Smooth muscle cell (in vitro differentiated cells): Measurements from ENCODE around the gene DENND1B. TPM values are rescaled to one million over a fixed set of nuclear protein-coding genes. Genes with fewer than 3 reads are reported as not detected.

Source experiments
- DNase-seq: peaks from one replicate; lab custom pipeline; 2025; ENCODE audit not compliant: unreplicated experiment; lab: John Stamatoyannopoulos, UW
- H2AFZ ChIP-seq: fragments of 200-600 bp; sonication (generic); 2 replicates; pipeline ENCODE4 v1.6.0; 2016; ENCODE audit warnings: antibody characterized with exemption, low read depth, mild to moderate bottlenecking
- H3F3A ChIP-seq: fragments of 200-600 bp; sonication (generic); 2 replicates; pipeline ENCODE4 v1.6.0; 2017; ENCODE audit warnings: antibody characterized with exemption, low read depth
- H3K27ac ChIP-seq: fragments of 200-600 bp; sonication (generic); 2 replicates; pipeline ENCODE4 v1.5.1; 2016; ENCODE audit warnings: low read depth, mild to moderate bottlenecking
- H3K27me3 ChIP-seq: fragments of 200-600 bp; sonication (generic); 2 replicates; pipeline ENCODE4 v1.6.1; 2016; ENCODE audit warnings: low read depth, mild to moderate bottlenecking
- H3K36me3 ChIP-seq: fragments of 200-600 bp; sonication (generic); 2 replicates; pipeline ENCODE4 v1.5.1; 2016; ENCODE audit warnings: low read depth
- H3K4me1 ChIP-seq: fragments of 200-600 bp; sonication (generic); 2 replicates; pipeline ENCODE4 v1.5.1; 2016; ENCODE audit warnings: low read depth
- H3K4me2 ChIP-seq: fragments of 200-600 bp; sonication (generic); 2 replicates; pipeline ENCODE4 v1.6.0; 2016; ENCODE audit warnings: mild to moderate bottlenecking
- H3K4me3 ChIP-seq: fragments of 200-600 bp; sonication (generic); 2 replicates; pipeline ENCODE4 v1.5.1; 2016; ENCODE audit warnings: mild to moderate bottlenecking
- H3K79me2 ChIP-seq: fragments of 200-600 bp; sonication (generic); 2 replicates; pipeline ENCODE4 v1.6.0; 2016; ENCODE audit warnings: low read depth, mild to moderate bottlenecking
- H3K9ac ChIP-seq: fragments of 200-600 bp; sonication (generic); 2 replicates; pipeline ENCODE4 v1.6.0; 2016; ENCODE audit warnings: low read depth
- H3K9me3 ChIP-seq: fragments of 200-600 bp; sonication (generic); replicated peaks from 2 replicates; pipeline ENCODE4 v1.5.1; 2016; ENCODE audit warnings: low read depth
- H4K20me1 ChIP-seq: fragments of 200-600 bp; sonication (generic); 2 replicates; pipeline ENCODE4 v1.6.0; 2016; ENCODE audit warnings: low read depth
- CTCF ChIP-seq: fragments of 200-600 bp; sonication (generic); IDR thresholded peaks from 2 replicates; pipeline ENCODE4 v1.5.1; 2017; ENCODE audit warnings: borderline replicate concordance, mild to moderate bottlenecking, antibody characterized with exemption; ENCODE audit not compliant: insufficient read depth, poor library complexity, severe bottlenecking
- WGBS: methylation state at CpG from one replicate; pipeline ENCODE4 v1.1.7; 2016; ENCODE audit warnings: low lambda C conversion rate; 5-methylcytosine and 5-hydroxymethylcytosine counted together
- polyA plus RNA-seq: library from polyadenylated mRNA; unstranded; fragments of >200 nt; fragmentation: Nextera tagmentation; extraction: Ambion mirVana; gene quantifications from 2 replicates; pipeline ENCODE4 v1.2.1, GENCODE V29; 2016
- total RNA-seq: library from RNA; depleted of rRNA; stranded (reverse); fragments of >200 nt; gene quantifications from 2 replicates; pipeline ENCODE4 v1.2.3, GENCODE V29; 2014

DENND1B gene
- total and polyA plus RNA-seq, 2 experiments from 2014 or later: 7.5 to 22.0 TPM

- no peak for TF ChIP-seq CTCF
- no peak for DNase-seq
- H3K4me3 ChIP-seq: no peak overlapping the region
- peaks cover 28% of the 10 kb centered on the region for H3F3A ChIP-seq
- H3K27me3 ChIP-seq: no peaks in the 10 kb centered on the region
- peak overlapping the region; percentile 43 for H2AFZ ChIP-seq
- peak overlapping the region; percentile 83 for H3K27ac ChIP-seq
- H3K79me2 ChIP-seq: no peaks in the 10 kb centered on the region
- H3K4me2 ChIP-seq: peak overlapping the region; percentile 49
- H4K20me1 ChIP-seq: no peaks in the 10 kb centered on the region
- H3K4me1 ChIP-seq: peaks cover 5% of the 10 kb centered on the region
- H3K9me3 ChIP-seq: no peaks in the 10 kb centered on the region
- peak overlapping the region; percentile 65 for H3K9ac ChIP-seq
- H3K36me3 ChIP-seq: no peaks in the 10 kb centered on the region
- 40% methylated on average over 2 of the region's 2 CpGs for WGBS
Measured at GRCh38 chr1:197781968-197782721, 6.9 kb upstream of the DENND1B start.

DNA sequence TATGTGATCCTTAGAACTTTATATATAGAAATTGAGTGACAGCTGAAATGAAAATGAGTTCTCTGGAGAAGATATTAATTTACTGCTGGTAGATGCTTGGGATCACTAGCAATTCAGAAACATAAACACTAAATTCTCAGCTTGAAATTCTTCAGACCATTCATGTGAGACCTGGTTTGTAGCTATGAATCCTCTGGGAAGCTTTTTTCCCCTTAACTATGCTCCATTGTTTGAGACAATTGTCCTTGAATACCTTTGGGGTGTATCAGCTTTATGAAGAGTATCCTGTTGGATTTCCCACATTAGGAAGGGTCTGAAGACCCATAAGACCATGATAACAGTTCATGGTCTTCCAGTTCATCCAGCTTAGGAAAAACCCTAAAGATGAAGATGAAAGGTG lies 4.6 kb upstream of the DENND1B start:
- TF ChIP-seq CTCF: no peak
- H4K20me1 ChIP-seq: no peaks in the 10 kb centered on the region
- H3K27ac ChIP-seq: no peak overlapping the region
- H3K4me1 ChIP-seq: peaks cover 13% of the 10 kb centered on the region
- no peaks in the 10 kb centered on the region for H3K27me3 ChIP-seq
- H3K9me3 ChIP-seq: no peaks in the 10 kb centered on the region
- H3K4me2 ChIP-seq: no peak overlapping the region
- H3F3A ChIP-seq: peaks cover 41% of the 10 kb centered on the region
- no peak overlapping the region for H3K4me3 ChIP-seq
- no peak overlapping the region for H2AFZ ChIP-seq
- no peaks in the 10 kb centered on the region for H3K79me2 ChIP-seq
- no peak overlapping the region for H3K9ac ChIP-seq
- H3K36me3 ChIP-seq: no peaks in the 10 kb centered on the region
- DNase-seq: no peak

DNA sequence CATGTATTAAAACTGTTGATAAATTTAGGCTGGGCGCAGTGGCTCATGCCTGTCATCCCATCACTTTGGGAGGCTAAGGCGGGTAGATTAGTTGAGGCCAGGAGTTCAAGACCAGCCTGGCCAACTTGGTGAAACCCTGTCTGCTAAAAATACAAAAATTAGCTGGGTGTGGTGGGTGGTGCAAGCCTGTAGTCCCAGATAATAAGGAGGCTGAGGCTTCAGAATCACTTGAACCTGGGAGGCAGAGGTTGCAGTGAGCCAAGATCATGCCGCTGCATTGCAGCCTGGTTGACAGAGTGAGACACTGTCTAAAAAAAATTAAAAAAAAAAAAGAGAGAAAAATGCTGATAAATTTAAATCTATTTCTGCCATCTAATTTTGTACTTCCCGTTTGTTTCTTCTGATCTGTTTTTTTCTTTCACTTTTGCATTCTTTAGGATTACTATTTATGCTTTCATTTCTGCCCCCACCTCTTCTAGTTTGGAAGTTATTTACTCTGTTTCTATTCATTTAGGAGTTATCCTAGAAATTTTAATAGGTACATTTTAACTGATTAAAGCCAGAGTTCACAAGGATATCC lies 3.2 kb upstream of the DENND1B start:
- H3K36me3 ChIP-seq: no peaks in the 10 kb centered on the region
- H3F3A ChIP-seq: peaks cover 36% of the 10 kb centered on the region
- H3K4me2 ChIP-seq: no peak overlapping the region
- no peak for TF ChIP-seq CTCF
- peaks cover 23% of the 10 kb centered on the region for H3K4me1 ChIP-seq
- DNase-seq: no peak
- H3K27ac ChIP-seq: no peak overlapping the region
- H3K9me3 ChIP-seq: no peaks in the 10 kb centered on the region
- H2AFZ ChIP-seq: no peak overlapping the region
- peaks cover 3% of the 10 kb centered on the region for H3K79me2 ChIP-seq
- H3K27me3 ChIP-seq: no peaks in the 10 kb centered on the region
- H3K4me3 ChIP-seq: no peak overlapping the region
- no peaks in the 10 kb centered on the region for H4K20me1 ChIP-seq
- no peak overlapping the region for H3K9ac ChIP-seq
- WGBS: 94% methylated on average over 4 of the region's 4 CpGs
